Astrocyte (in vitro differentiated cells and primary cell): Measurements from ENCODE around the gene NRGN.

Experiments
- CTCF ChIP-seq: IDR thresholded peaks from 2 replicates; pipeline ENCODE4 v1.5.1; 2011; ENCODE audit warnings: low read depth, mild to moderate bottlenecking, inconsistent platforms, low read length, moderate library complexity; ENCODE audit not compliant: insufficient read depth
- EZH2 ChIP-seq: IDR thresholded peaks from 2 replicates; pipeline ENCODE4 v1.6.1; 2012; ENCODE audit warnings: mild to moderate bottlenecking, low read length, inconsistent platforms; ENCODE audit not compliant: insufficient read depth

GRCh38 chr11:124737638-124738305 lies 2.0 kb upstream of the NRGN start:
- TF ChIP-seq EZH2 (no peak), CTCF (no peak)
